H9 (cell line): ENCODE data around the gene COL4A2. TPM values are rescaled to one million over a fixed set of nuclear protein-coding genes. Genes with fewer than 3 reads are reported as not detected.

ENCODE experiments used
- DNase-seq: peaks from one replicate; pipeline ENCODE4 v3.0.0-alpha.2; 2017
- H2AFZ ChIP-seq: one replicate; pipeline ENCODE4 v1.6.1; 2013; ENCODE audit warnings: mild to moderate bottlenecking, low read length, control low read depth, moderate library complexity
- H2AK5ac ChIP-seq: 2 replicates; pipeline ENCODE4 v1.6.1; 2013; ENCODE audit warnings: low read length, control low read depth, mixed read lengths; ENCODE audit not compliant: insufficient read length
- H2BK120ac ChIP-seq: one replicate; pipeline ENCODE4 v1.6.1; 2013; ENCODE audit warnings: low read depth, mild to moderate bottlenecking, low read length, control low read depth, inconsistent platforms; ENCODE audit not compliant: poor library complexity, severe bottlenecking
- H2BK12ac ChIP-seq: 2 replicates; pipeline ENCODE4 v1.6.1; 2013; ENCODE audit warnings: low read length, control low read depth, mixed read lengths, low read depth; ENCODE audit not compliant: insufficient read length
- H2BK15ac ChIP-seq: 2 replicates; pipeline ENCODE4 v1.6.1; 2013; ENCODE audit warnings: low read depth, low read length, control low read depth
- H2BK20ac ChIP-seq: one replicate; pipeline ENCODE4 v1.6.1; 2013; ENCODE audit warnings: low read depth, mild to moderate bottlenecking, low read length, control low read depth, inconsistent platforms; ENCODE audit not compliant: poor library complexity, severe bottlenecking
- H2BK5ac ChIP-seq: 2 replicates; pipeline ENCODE4 v1.6.1; 2013; ENCODE audit warnings: low read length, control low read depth, mixed read lengths; ENCODE audit not compliant: insufficient read length
- H3K14ac ChIP-seq: 2 replicates; pipeline ENCODE4 v1.6.1; 2013; ENCODE audit warnings: low read length, control low read depth; ENCODE audit not compliant: insufficient read depth
- H3K18ac ChIP-seq: 2 replicates; pipeline ENCODE4 v1.6.1; 2013; ENCODE audit warnings: low read depth, mild to moderate bottlenecking, mixed read lengths, low read length, control low read depth; ENCODE audit not compliant: insufficient read length
- H3K23ac ChIP-seq: 2 replicates; pipeline ENCODE4 v1.6.1; 2013; ENCODE audit warnings: low read length, control low read depth, mixed read lengths, low read depth; ENCODE audit not compliant: insufficient read length
- H3K23me2 ChIP-seq: 2 replicates; pipeline ENCODE4 v1.6.1; 2013; ENCODE audit warnings: low read depth, mild to moderate bottlenecking, mixed read lengths, low read length, control low read depth; ENCODE audit not compliant: insufficient read length, poor library complexity, severe bottlenecking
- H3K27ac ChIP-seq: 2 replicates; pipeline ENCODE4 v1.5.1; 2013; ENCODE audit warnings: low read length, control low read depth, mixed read lengths, low read depth; ENCODE audit not compliant: insufficient read length
- H3K27me3 ChIP-seq: 2 replicates; pipeline ENCODE4 v1.6.1; 2013; ENCODE audit warnings: low read length, control low read depth, inconsistent platforms; ENCODE audit not compliant: insufficient read depth
- H3K4ac ChIP-seq: 2 replicates; pipeline ENCODE4 v1.6.1; 2013; ENCODE audit warnings: low read depth, mild to moderate bottlenecking, control low read depth, inconsistent platforms, low read length, moderate library complexity
- H3K4me1 ChIP-seq: 2 replicates; pipeline ENCODE4 v1.6.1; 2013; ENCODE audit warnings: low read length, control low read depth, inconsistent platforms; ENCODE audit not compliant: insufficient read depth
- H3K4me2 ChIP-seq: 2 replicates; pipeline ENCODE4 v1.6.1; 2013; ENCODE audit warnings: low read length, control low read depth, mixed read lengths; ENCODE audit not compliant: insufficient read length, insufficient read depth
- H3K56ac ChIP-seq: 2 replicates; pipeline ENCODE4 v1.6.1; 2013; ENCODE audit warnings: low read depth, mild to moderate bottlenecking, mixed read lengths, low read length, control low read depth; ENCODE audit not compliant: insufficient read length
- H3K79me1 ChIP-seq: 2 replicates; pipeline ENCODE4 v1.6.1; 2013; ENCODE audit warnings: low read depth, mild to moderate bottlenecking, moderate library complexity, low read length, control low read depth, inconsistent platforms; ENCODE audit not compliant: insufficient read depth, poor library complexity, severe bottlenecking
- H3K79me2 ChIP-seq: 2 replicates; pipeline ENCODE4 v1.6.1; 2013; ENCODE audit warnings: low read length, control low read depth, inconsistent platforms; ENCODE audit not compliant: insufficient read depth
- H3K9ac ChIP-seq: 2 replicates; pipeline ENCODE4 v1.6.1; 2013; ENCODE audit warnings: low read length, control low read depth, mixed read lengths; ENCODE audit not compliant: insufficient read length; ENCODE audit errors: extremely low read depth
- H3K9me3 ChIP-seq: one replicate; pipeline ENCODE4 v1.6.1; 2013; ENCODE audit warnings: low read depth, low read length, inconsistent platforms; ENCODE audit not compliant: control insufficient read depth
- H3T11ph ChIP-seq: one replicate; pipeline ENCODE4 v1.6.1; 2013; ENCODE audit warnings: mild to moderate bottlenecking, low read length, control low read depth, inconsistent platforms
- H4K20me1 ChIP-seq: one replicate; pipeline ENCODE4 v1.6.1; 2013; ENCODE audit not compliant: control insufficient read depth, insufficient read length, insufficient read depth
- H4K5ac ChIP-seq: 2 replicates; pipeline ENCODE4 v1.6.1; 2013; ENCODE audit warnings: low read depth, mild to moderate bottlenecking, mixed read lengths, low read length, control low read depth; ENCODE audit not compliant: insufficient read length
- H4K8ac ChIP-seq: replicated peaks from 2 replicates; pipeline ENCODE4 v1.6.1; 2013; ENCODE audit warnings: low read length, control low read depth, mixed read lengths, low read depth; ENCODE audit not compliant: insufficient read length
- H4K91ac ChIP-seq: 2 replicates; pipeline ENCODE4 v1.6.1; 2013; ENCODE audit warnings: low read depth, mild to moderate bottlenecking, moderate library complexity, mixed read lengths, low read length, control low read depth; ENCODE audit not compliant: insufficient read length
- H3K27ac Mint-ChIP-seq, 3 experiments: 2 replicates in 2 of 3; 3 replicates in 1 of 3; pipeline ENCODE4 v1.8.0; 2020 to 2021; ENCODE audit warnings: mixed read lengths in 3 of 3, mild to moderate bottlenecking in 1 of 3, moderate library complexity in 1 of 3
- H3K27me3 Mint-ChIP-seq: 2 replicates; pipeline ENCODE4 v1.8.0; 2021; ENCODE audit warnings: low read depth, mild to moderate bottlenecking, moderate library complexity, mixed read lengths
- H3K36me3 Mint-ChIP-seq, 3 experiments: 2 replicates in 2 of 3; 3 replicates in 1 of 3; pipeline ENCODE4 v1.8.0; 2020 to 2021; ENCODE audit warnings: low read depth in 3 of 3, mixed read lengths in 3 of 3; ENCODE audit not compliant: insufficient read depth in 1 of 3
- H3K4me1 Mint-ChIP-seq, 2 experiments: 2 replicates each; pipeline ENCODE4 v1.8.0; 2020; ENCODE audit warnings: mixed read lengths in 2 of 2
- H3K4me3 Mint-ChIP-seq, 2 experiments: 2 replicates in 1 of 2; 3 replicates in 1 of 2; pipeline ENCODE4 v1.8.0; 2020 to 2021; ENCODE audit warnings: mild to moderate bottlenecking in 2 of 2, mixed read lengths in 2 of 2, moderate library complexity in 1 of 2
- H3K9me3 Mint-ChIP-seq, 2 experiments: 2 replicates in 1 of 2; 3 replicates in 1 of 2; pipeline ENCODE4 v1.8.0; 2020; ENCODE audit warnings: mild to moderate bottlenecking in 2 of 2, mixed read lengths in 2 of 2, moderate library complexity in 1 of 2
- WGBS: extraction: QIAGEN DNeasy Blood & Tissue Kit; methylation state at CpG from one replicate; pipeline ENCODE4 v1.1.7; 2013; ENCODE audit warnings: missing lambda C conversion rate, low lambda C conversion rate, mixed read lengths; ENCODE audit not compliant: insufficient read length; ENCODE audit errors: extremely low coverage; 5-methylcytosine and 5-hydroxymethylcytosine counted together
- total RNA-seq: library from RNA; stranded (reverse); gene quantifications from 2 replicates; pipeline ENCODE4 v1.2.1, GENCODE V29; 2021
- TF ChIP-seq, protein P1 (sequence below): fragments of 200-600 bp; sonication (generic); conservative IDR thresholded peaks from 3 replicates; pipeline ENCODE4 v1.8.0; 2021; ENCODE audit warnings: antibody characterized with exemption, mild to moderate bottlenecking

Gene COL4A2
- total RNA-seq, 1 experiment from 2014 or later, result 76.5 TPM

- no peak overlapping the region for H3T11ph ChIP-seq
- peaks cover 2% of the 10 kb centered on the region for H3K79me1 ChIP-seq
- no peaks in the 10 kb centered on the region for H3K23me2 ChIP-seq
- Mint-ChIP-seq H3K4me3 (no peak overlapping the region), H3K36me3 (peaks cover 8 to 20% (median 16%) of the 10 kb centered on the region in 3 experiments), H3K4me1 (peaks cover 2 to 10% of the 10 kb centered on the region in 2 experiments; a peak in 2 of 4 replicates), H3K27me3 (no peaks in the 10 kb centered on the region; the same call in 1 of the 2 replicates), H3K27ac (peak overlapping the region; percentile 30 to 53 (median 53); a peak in 3 of 7 replicates), H3K9me3 (peaks cover 12 to 14% of the 10 kb centered on the region in 2 experiments)
- H3K27me3 ChIP-seq, result no peaks in the 10 kb centered on the region
- H3K9ac ChIP-seq, result no peak overlapping the region
- H3K27ac ChIP-seq, result no peak overlapping the region
- H2AFZ ChIP-seq, result no peak overlapping the region
- no peak overlapping the region for H3K4me2 ChIP-seq
- no peak overlapping the region for H3K18ac ChIP-seq
- no peak overlapping the region for H4K91ac ChIP-seq
- H4K20me1 ChIP-seq, result no peaks in the 10 kb centered on the region
- H2AK5ac ChIP-seq, result no peak overlapping the region
- H3K4ac ChIP-seq, result no peak overlapping the region
- no peaks in the 10 kb centered on the region for H3K4me1 ChIP-seq
- no CpG with 5 or more reads among the region's 4 CpGs for WGBS
- H3K23ac ChIP-seq, result no peak overlapping the region
- no peak overlapping the region for H2BK12ac ChIP-seq
- H3K9me3 ChIP-seq, result peaks cover 4% of the 10 kb centered on the region
- TF ChIP-seq, protein P1, sequence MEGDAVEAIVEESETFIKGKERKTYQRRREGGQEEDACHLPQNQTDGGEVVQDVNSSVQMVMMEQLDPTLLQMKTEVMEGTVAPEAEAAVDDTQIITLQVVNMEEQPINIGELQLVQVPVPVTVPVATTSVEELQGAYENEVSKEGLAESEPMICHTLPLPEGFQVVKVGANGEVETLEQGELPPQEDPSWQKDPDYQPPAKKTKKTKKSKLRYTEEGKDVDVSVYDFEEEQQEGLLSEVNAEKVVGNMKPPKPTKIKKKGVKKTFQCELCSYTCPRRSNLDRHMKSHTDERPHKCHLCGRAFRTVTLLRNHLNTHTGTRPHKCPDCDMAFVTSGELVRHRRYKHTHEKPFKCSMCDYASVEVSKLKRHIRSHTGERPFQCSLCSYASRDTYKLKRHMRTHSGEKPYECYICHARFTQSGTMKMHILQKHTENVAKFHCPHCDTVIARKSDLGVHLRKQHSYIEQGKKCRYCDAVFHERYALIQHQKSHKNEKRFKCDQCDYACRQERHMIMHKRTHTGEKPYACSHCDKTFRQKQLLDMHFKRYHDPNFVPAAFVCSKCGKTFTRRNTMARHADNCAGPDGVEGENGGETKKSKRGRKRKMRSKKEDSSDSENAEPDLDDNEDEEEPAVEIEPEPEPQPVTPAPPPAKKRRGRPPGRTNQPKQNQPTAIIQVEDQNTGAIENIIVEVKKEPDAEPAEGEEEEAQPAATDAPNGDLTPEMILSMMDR, result no peak
- no peak overlapping the region for H3K56ac ChIP-seq
- no peak overlapping the region for H2BK20ac ChIP-seq
- H3K14ac ChIP-seq, result no peak overlapping the region
- no peak overlapping the region for H4K5ac ChIP-seq
- H2BK120ac ChIP-seq, result no peak overlapping the region
- H2BK15ac ChIP-seq, result no peak overlapping the region
- H3K79me2 ChIP-seq, result 0 out of 2 replicates have a peak, but pooled peaks cover 3% of the 10 kb centered on the region
- no peak overlapping the region for H2BK5ac ChIP-seq
- no peak overlapping the region for H4K8ac ChIP-seq
- DNase-seq, result no peak
Measured at GRCh38 chr13:110541526-110541920, 234.4 kb downstream of the COL4A2 start.
